Ovary (tissue), 3 donors: Measurements from ENCODE around the gene NCMAP.

Experiments
- CTCF ChIP-seq, 3 donors: fragments of 450-650 bp in 2 of 3; fragments of 200-600 bp in 1 of 3; IDR thresholded peaks; one replicate each; pipeline versions ENCODE4 v1.5.1 to v1.8.0; 2016 to 2022; ENCODE audit warnings: antibody characterized with exemption in 3 of 3, mild to moderate bottlenecking in 1 of 3
- EP300 ChIP-seq: sonication (generic); formaldehyde crosslinking; IDR thresholded peaks from one replicate; pipeline ENCODE4 v1.6.1; 2017; ENCODE audit warnings: antibody characterized with exemption
- POLR2A ChIP-seq: fragments of 450-650 bp; IDR thresholded peaks from one replicate; pipeline ENCODE4 v1.6.1; 2017; ENCODE audit warnings: antibody characterized with exemption, mild to moderate bottlenecking, moderate library complexity
- donor health status: DM: no; HTN: no; CAD: no.

DNA sequence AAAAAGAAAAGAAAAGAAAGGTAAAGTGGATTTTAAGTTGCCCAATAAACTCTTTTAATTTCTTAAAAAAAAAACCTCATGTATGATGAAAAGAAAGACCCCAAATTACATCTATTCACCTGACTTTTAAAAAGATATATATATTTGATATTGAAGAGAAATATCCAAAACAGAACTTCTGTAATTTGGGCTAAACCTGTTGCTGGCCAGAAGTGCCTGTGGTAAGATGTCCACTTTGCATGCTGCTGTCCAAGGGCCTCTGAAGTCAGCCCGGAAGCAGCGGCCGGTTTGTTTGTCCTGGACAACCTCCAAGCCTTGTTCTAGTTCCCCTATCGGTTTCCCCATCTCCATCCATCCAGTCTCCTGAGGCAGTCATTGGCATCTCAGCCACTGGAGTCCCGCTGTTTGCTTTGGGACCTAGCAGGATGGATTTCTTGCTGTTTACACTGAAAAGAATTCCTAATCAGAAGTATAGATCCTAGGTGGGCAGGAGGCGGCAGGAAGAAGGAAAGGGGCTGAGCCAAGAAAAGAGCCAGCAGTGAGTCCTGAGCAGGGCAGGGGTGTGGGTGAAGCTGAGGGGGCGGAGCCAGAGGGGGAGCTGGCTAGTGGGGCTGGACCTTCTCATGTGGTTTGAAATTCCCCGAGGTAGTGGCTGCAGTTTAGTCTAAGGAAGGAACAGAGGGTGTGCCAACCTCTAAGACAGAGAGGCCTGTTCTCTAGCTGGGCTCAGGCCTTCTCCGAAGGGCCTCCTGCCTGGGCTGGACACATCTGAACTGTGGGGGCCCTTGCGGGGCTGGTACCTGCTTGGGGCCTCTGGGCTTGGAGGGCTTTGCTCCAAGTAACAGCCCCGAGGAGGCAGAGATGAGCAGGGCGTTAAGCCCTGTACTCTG is 3.3 kb downstream of the NCMAP start:
- TF ChIP-seq CTCF (IDR thresholded peaks at IDR 0.05) (no peak), POLR2A (no peak), EP300 (no peak)
